ENCODE results near the gene BRIP1. TPM values are rescaled to one million over a fixed set of nuclear protein-coding genes. Genes with fewer than 3 reads are reported as not detected.

The BRIP1 gene
- total and polyA plus RNA-seq, 2 donors (not counting 1 experiment from before 2014, with no cell fraction given): 4.0 to 8.1 TPM

- Histone ChIP-seq H2AFZ (ENCODE audit: low read length) (no peak overlapping the region), H3K27me3 (ENCODE audit: control insufficient read depth, insufficient read depth, low read length) (no peaks in the 10 kb centered on the region), H3K9me3 (ENCODE audit: control insufficient read depth, insufficient read depth, low read depth, low read length) (no peaks in the 10 kb centered on the region), H3K36me3 (ENCODE audit: control insufficient read depth, insufficient read depth, low read length) (no peaks in the 10 kb centered on the region), H3K79me2 (ENCODE audit: control insufficient read depth, insufficient read depth, low read length) (no peaks in the 10 kb centered on the region), H3K4me3 (replicated peaks in 1 of 4; ENCODE audit: control extremely low read depth in 1 of 4, insufficient read depth in 1 of 4, low read depth in 3 of 4, low read length in 4 of 4) (no peak overlapping the region), H3K27ac (ENCODE audit: insufficient read depth, low read length) (no peak overlapping the region), H3K4me2 (ENCODE audit: extremely low read depth, insufficient read depth, low read length) (no peak overlapping the region), H3K9ac (ENCODE audit: insufficient read depth, low read length) (no peak overlapping the region), H3K4me1 (ENCODE audit: control insufficient read depth, extremely low read depth, insufficient read depth, low read length) (no peaks in the 10 kb centered on the region), H4K20me1 (ENCODE audit: control insufficient read depth, extremely low read depth, insufficient read depth, low read length) (no peaks in the 10 kb centered on the region)
- no peak for TF ChIP-seq EZH2 (IDR thresholded peaks at IDR 0.05; ENCODE audit: low read length, missing control alignments)
- TF ChIP-seq CTCF (conservative IDR thresholded peaks at IDR 0.05 in 1 of 2, IDR thresholded peaks at IDR 0.05 in 1 of 2; ENCODE audit: low read depth in 1 of 2, low read length in 2 of 2): no peak
- no peak for DNase-seq (ENCODE audit: low read depth in 2 of 2)
Measured at GRCh38 chr17:61758430-61758829, 104.9 kb downstream of the BRIP1 start.

- no peak overlapping the region for H3K27ac ChIP-seq (ENCODE audit: insufficient read depth, low read length)
- H3K27me3 ChIP-seq (ENCODE audit: control insufficient read depth, insufficient read depth, low read length): no peaks in the 10 kb centered on the region
Measured at GRCh38 chr17:61757168-61757567, 106.2 kb downstream of the BRIP1 start.

GRCh38 chr17:61756561-61756960 is 106.8 kb downstream of the BRIP1 start:
- no peaks in the 10 kb centered on the region for H3K4me1 ChIP-seq (ENCODE audit: control insufficient read depth, extremely low read depth, insufficient read depth, low read length)
- no peaks in the 10 kb centered on the region for H3K27me3 ChIP-seq (ENCODE audit: control insufficient read depth, insufficient read depth, low read length)
- TF ChIP-seq CTCF (conservative IDR thresholded peaks at IDR 0.05 in 1 of 2, IDR thresholded peaks at IDR 0.05 in 1 of 2; ENCODE audit: low read depth in 1 of 2, low read length in 2 of 2): no peak
- no peak for TF ChIP-seq EZH2 (IDR thresholded peaks at IDR 0.05; ENCODE audit: low read length, missing control alignments)
- no peaks in the 10 kb centered on the region for H3K79me2 ChIP-seq (ENCODE audit: control insufficient read depth, insufficient read depth, low read length)
- H3K4me2 ChIP-seq (ENCODE audit: extremely low read depth, insufficient read depth, low read length): no peak overlapping the region
- no peaks in the 10 kb centered on the region for H4K20me1 ChIP-seq (ENCODE audit: control insufficient read depth, extremely low read depth, insufficient read depth, low read length)
- no peaks in the 10 kb centered on the region for H3K9me3 ChIP-seq (ENCODE audit: control insufficient read depth, insufficient read depth, low read depth, low read length)
- no peak overlapping the region for H3K27ac ChIP-seq (ENCODE audit: insufficient read depth, low read length)
- H3K9ac ChIP-seq (ENCODE audit: insufficient read depth, low read length): no peak overlapping the region
- H3K4me3 ChIP-seq (replicated peaks in 1 of 4; ENCODE audit: control extremely low read depth in 1 of 4, insufficient read depth in 1 of 4, low read depth in 3 of 4, low read length in 4 of 4): no peak overlapping the region
- H2AFZ ChIP-seq (ENCODE audit: low read length): no peak overlapping the region
- no peak for DNase-seq (ENCODE audit: low read depth in 2 of 2)
- no peaks in the 10 kb centered on the region for H3K36me3 ChIP-seq (ENCODE audit: control insufficient read depth, insufficient read depth, low read length)

More at GRCh38 chr17:61757168-61757567, 106.2 kb downstream of the BRIP1 start:
- Histone ChIP-seq H3K9me3 (ENCODE audit: control insufficient read depth, insufficient read depth, low read depth, low read length) (no peaks in the 10 kb centered on the region), H3K4me2 (ENCODE audit: extremely low read depth, insufficient read depth, low read length) (no peak overlapping the region), H3K79me2 (ENCODE audit: control insufficient read depth, insufficient read depth, low read length) (no peaks in the 10 kb centered on the region), H3K4me3 (replicated peaks in 1 of 4; ENCODE audit: control extremely low read depth in 1 of 4, insufficient read depth in 1 of 4, low read depth in 3 of 4, low read length in 4 of 4) (no peak overlapping the region), H3K9ac (ENCODE audit: insufficient read depth, low read length) (no peak overlapping the region), H3K4me1 (ENCODE audit: control insufficient read depth, extremely low read depth, insufficient read depth, low read length) (no peaks in the 10 kb centered on the region), H4K20me1 (ENCODE audit: control insufficient read depth, extremely low read depth, insufficient read depth, low read length) (no peaks in the 10 kb centered on the region), H2AFZ (ENCODE audit: low read length) (no peak overlapping the region), H3K36me3 (ENCODE audit: control insufficient read depth, insufficient read depth, low read length) (no peaks in the 10 kb centered on the region)
- TF ChIP-seq CTCF (conservative IDR thresholded peaks at IDR 0.05 in 1 of 2, IDR thresholded peaks at IDR 0.05 in 1 of 2; ENCODE audit: low read depth in 1 of 2, low read length in 2 of 2) (no peak), EZH2 (IDR thresholded peaks at IDR 0.05; ENCODE audit: low read length, missing control alignments) (no peak)
- DNase-seq (ENCODE audit: low read depth in 2 of 2): no peak
